Pancreas (tissue), 10 donors: ENCODE measurements around the gene EZR. TPM values are rescaled to one million over a fixed set of nuclear protein-coding genes. Genes with fewer than 3 reads are reported as not detected.
A peak's percentile ranks its signal among the peaks of the same experiment; 100 is the strongest.

Experiments
- ATAC-seq, 4 donors: fragments of 200-7000 bp; cut with Tn5 transposase; one replicate each; pipeline versions ENCODE4 v1.8.0 to v1.9.1; 2020; ENCODE audit warnings: mild to moderate bottlenecking in 4 of 4, moderate library complexity in 4 of 4
- DNase-seq, 6 donors: peaks; one replicate each; pipeline ENCODE4 v3.0.0-alpha.2; 2020
- FAIRE-seq: peaks from 2 replicates; lab custom pipeline; 2012; peaks lifted over from hg19 to GRCh38; lab: Jason Lieb, UNC
- H3K27ac ChIP-seq, 4 donors: fragments of 200-600 bp; sonication (generic); 1 replicate in 3 of 4; 2 replicates in 1 of 4; pipeline versions ENCODE4 v1.5.0 to v1.8.0; 2020
- H3K27me3 ChIP-seq, 4 donors: fragments of 200-600 bp; one replicate each; pipeline ENCODE4 v1.8.0; 2021
- H3K36me3 ChIP-seq, 3 donors: fragments of 200-600 bp; sonication (generic) in 1 of 3; one replicate each; pipeline versions ENCODE4 v1.5.0 to v1.8.0; 2020 to 2021
- H3K4me1 ChIP-seq, 3 donors: fragments of 200-600 bp; one replicate each; pipeline ENCODE4 v1.8.0; 2021
- H3K4me3 ChIP-seq, 4 donors: fragments of 200-600 bp; sonication (generic) in 2 of 4; one replicate each; pipeline versions ENCODE4 v1.5.0 to v1.8.0; 2020 to 2021
- H3K9me3 ChIP-seq, 4 donors: fragments of 200-600 bp; one replicate each; pipeline ENCODE4 v1.8.0; 2021
- WGBS, 2 donors: extraction: QIAGEN DNeasy Blood & Tissue Kit; methylation state at CpG; one replicate each; pipeline ENCODE4 v1.1.7; 2013; 5-methylcytosine and 5-hydroxymethylcytosine counted together
- intact Hi-C, 3 donors: fragments of 100-400 bp; cut with DNase I; formaldehyde crosslinking; loops; one replicate each; pipeline versions ENCODE4 v1.11.1 to v1.14.2; 2022
- polyA plus RNA-seq, 2 donors: library from polyadenylated mRNA; stranded (reverse); fragments of 200-250 nt; gene quantifications; one replicate each; pipeline ENCODE4 v1.2.3, GENCODE V29; 2013
- total RNA-seq, 6 donors: library from RNA; stranded (reverse); fragmentation: NEBNext Ultra II Directional in 4 of 6; extraction: Animal tissue kit (Norgen Biotek cat#: 25700) in 4 of 6; gene quantifications; one replicate each; pipeline versions ENCODE4 v1.2.1 to v1.2.4, GENCODE V29; 2021 to 2023
- TF ChIP-seq, protein P1 (sequence below), 4 donors: fragments of 200-600 bp; sonication (generic) in 3 of 4; IDR thresholded peaks; one replicate each; pipeline versions ENCODE4 v1.5.0 to v1.8.0; 2021; ENCODE audit warnings: antibody characterized with exemption in 4 of 4
- donor health status: healthy with polysubstance abuse.
- donor health status: DM: no; HTN: no; CAD: no; lungs with moderate emphysema.
- donor health status: DM: no; HTN: no; CAD: no.
- donor health status: control.
- donor health status: control.
- donor health status: Bipolar disorder and iron deficiency.
- donor health status: DM: yes; HTN: yes; CAD: no.
- donor health status: DM: no; HTN: no; CAD: no.
- donor health status: DM: no; HTN: no; CAD: no.
- donor health status: DM: yes; HTN: yes; CAD: no.

Gene EZR
- total and polyA plus RNA-seq, 8 donors: 68.1 to 109 (median 89.7) TPM

DNA sequence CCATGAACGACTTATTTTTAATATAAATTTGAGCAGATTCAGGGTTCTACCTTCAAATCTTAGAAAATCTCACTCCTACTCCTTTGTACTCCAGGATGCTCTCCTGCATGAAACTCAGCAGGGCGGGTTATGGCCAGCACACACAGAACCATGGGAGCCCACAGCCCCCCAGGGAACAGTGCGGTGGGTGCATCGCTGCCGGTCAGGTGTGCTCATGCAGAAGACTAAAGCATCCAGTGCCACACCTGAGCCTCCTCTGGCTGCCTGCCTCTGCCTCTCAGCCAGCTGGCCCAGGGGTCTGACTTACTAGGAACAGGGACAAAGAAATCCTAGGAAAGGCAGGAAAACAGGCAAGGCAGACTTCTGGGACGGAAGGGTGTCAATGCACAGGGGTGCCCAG lies 31.8 kb downstream of the EZR start:
- intact Hi-C loops: no loop called here
- FAIRE-seq (no peak), ATAC-seq (no peak), DNase-seq (peak in 1 of 6 donors; percentile 55)
- 75 to 76% methylated on average over 6 of the region's 6 CpGs for WGBS, 2 donors
- H3K4me1 ChIP-seq: peaks cover 8 to 15% (median 10%) of the 10 kb centered on the region in 3 donors
- H3K36me3 ChIP-seq: peaks cover 8 to 64% (median 18%) of the 10 kb centered on the region in 3 donors
- H3K27me3 ChIP-seq: no peaks in the 10 kb centered on the region
- H3K4me3 ChIP-seq: no peak overlapping the region
- H3K27ac ChIP-seq: no peak overlapping the region
- H3K9me3 ChIP-seq: no peaks in the 10 kb centered on the region
- TF ChIP-seq, protein P1, sequence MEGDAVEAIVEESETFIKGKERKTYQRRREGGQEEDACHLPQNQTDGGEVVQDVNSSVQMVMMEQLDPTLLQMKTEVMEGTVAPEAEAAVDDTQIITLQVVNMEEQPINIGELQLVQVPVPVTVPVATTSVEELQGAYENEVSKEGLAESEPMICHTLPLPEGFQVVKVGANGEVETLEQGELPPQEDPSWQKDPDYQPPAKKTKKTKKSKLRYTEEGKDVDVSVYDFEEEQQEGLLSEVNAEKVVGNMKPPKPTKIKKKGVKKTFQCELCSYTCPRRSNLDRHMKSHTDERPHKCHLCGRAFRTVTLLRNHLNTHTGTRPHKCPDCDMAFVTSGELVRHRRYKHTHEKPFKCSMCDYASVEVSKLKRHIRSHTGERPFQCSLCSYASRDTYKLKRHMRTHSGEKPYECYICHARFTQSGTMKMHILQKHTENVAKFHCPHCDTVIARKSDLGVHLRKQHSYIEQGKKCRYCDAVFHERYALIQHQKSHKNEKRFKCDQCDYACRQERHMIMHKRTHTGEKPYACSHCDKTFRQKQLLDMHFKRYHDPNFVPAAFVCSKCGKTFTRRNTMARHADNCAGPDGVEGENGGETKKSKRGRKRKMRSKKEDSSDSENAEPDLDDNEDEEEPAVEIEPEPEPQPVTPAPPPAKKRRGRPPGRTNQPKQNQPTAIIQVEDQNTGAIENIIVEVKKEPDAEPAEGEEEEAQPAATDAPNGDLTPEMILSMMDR (IDR thresholded peaks at IDR 0.05): no peak

DNA sequence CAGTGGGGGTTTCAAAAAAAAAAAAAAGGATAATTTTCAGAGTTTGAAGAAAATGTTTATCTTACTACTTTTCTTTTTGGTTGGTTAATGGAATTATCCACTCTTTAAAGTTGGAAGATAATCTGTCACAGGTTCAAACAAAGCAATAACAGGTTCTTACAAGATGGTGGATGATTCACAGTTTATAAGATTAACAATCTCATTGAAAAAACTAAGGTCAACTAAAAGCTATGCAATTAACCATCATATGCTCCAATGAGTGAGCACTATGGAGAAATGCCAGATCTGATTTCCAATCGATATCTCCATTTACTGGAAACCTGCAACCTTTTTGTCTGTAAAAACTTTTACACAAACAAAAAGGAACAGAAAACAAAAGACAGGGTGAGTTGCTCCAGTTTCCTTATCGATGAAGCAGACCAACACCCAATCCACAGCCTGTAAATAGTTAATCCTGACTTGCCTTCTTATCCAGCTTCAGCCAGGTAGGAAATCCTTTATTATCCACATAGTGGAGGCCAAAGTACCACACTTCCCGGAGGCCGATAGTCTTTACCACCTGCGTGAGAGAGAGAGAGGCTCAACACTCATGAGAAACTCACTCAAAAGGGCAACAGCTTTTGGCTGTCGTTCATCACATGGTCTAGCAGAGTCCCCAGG lies 32.4 kb downstream of the EZR start:
- WGBS, 2 donors: 32 to 36% methylated on average over 6 of the region's 6 CpGs
- peak overlapping the region in 1 of 4 donors; percentile 19 for H3K27ac ChIP-seq
- H3K4me3 ChIP-seq: no peak overlapping the region
- FAIRE-seq (no peak), DNase-seq (no peak), ATAC-seq (peak in 2 of 4 donors; percentile 26 to 34)
- H3K36me3 ChIP-seq: peaks cover 8 to 68% (median 24%) of the 10 kb centered on the region in 3 donors
- no peaks in the 10 kb centered on the region for H3K9me3 ChIP-seq
- intact Hi-C loops: no loop called here
- TF ChIP-seq, protein P1 (IDR thresholded peaks at IDR 0.05): no peak
- peaks cover 10 to 19% (median 16%) of the 10 kb centered on the region in 3 donors for H3K4me1 ChIP-seq
- H3K27me3 ChIP-seq: no peaks in the 10 kb centered on the region

DNA sequence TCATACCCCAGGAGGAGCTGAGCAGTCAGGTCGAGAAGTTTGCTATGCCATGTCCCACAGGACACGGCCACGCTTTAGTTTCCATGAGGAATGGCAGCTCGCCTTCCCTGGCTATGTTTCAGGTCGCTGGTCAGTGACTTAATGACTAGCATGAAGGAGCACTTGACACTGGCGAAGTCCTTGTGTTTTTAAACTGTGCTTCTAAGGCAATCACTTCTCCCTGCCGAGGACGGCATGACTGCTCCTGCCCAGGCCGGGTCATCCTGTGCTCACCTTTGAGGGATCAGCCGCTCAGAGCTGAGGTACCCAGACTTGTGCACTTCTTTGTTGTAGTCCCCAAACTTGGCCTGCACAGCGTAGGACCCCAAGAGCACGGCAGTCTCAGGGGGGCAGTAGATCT lies 34.1 kb downstream of the EZR start:
- H3K36me3 ChIP-seq: peaks cover 8 to 68% (median 24%) of the 10 kb centered on the region in 3 donors
- FAIRE-seq: no peak
- intact Hi-C loops: no loop called here
- H3K9me3 ChIP-seq: no peaks in the 10 kb centered on the region
- H3K4me1 ChIP-seq: peaks cover 21 to 37% (median 22%) of the 10 kb centered on the region in 3 donors
- TF ChIP-seq, protein P1 (IDR thresholded peaks at IDR 0.05): no peak
- H3K4me3 ChIP-seq: no peak overlapping the region
- DNase-seq: peak in 1 of 6 donors; percentile 35
- 94% methylated on average over 12 of the region's 12 CpGs for WGBS, 2 donors
- ATAC-seq: no peak
- no peaks in the 10 kb centered on the region for H3K27me3 ChIP-seq
- H3K27ac ChIP-seq: no peak overlapping the region

DNA sequence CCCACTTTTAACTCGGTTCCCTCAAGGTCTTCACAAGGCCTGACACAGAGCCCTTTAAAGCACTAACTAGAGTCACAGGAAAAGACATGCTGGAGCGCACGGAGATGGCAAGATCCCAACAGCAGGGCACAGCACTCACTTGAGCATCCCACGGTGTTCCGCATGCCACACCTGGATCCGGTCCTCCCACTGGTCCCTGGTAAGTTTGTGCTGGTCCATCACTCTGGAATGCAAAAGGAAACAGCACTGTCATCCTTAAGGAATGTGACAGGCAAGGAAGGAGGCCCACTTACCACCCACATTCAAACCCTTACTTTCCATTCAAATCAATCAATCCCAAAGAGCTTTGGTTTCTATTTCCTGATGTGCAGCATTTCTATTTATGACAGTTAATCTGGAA lies 34.7 kb downstream of the EZR start:
- TF ChIP-seq, protein P1 (IDR thresholded peaks at IDR 0.05): no peak
- H3K27ac ChIP-seq: no peak overlapping the region
- no peaks in the 10 kb centered on the region for H3K27me3 ChIP-seq
- ATAC-seq: no peak
- intact Hi-C loops: no loop called here
- peaks cover 8 to 68% (median 24%) of the 10 kb centered on the region in 3 donors for H3K36me3 ChIP-seq
- 76 to 79% methylated on average over 6 of the region's 6 CpGs for WGBS, 2 donors
- H3K4me3 ChIP-seq: no peak overlapping the region
- no peak for DNase-seq
- peaks cover 23 to 41% (median 28%) of the 10 kb centered on the region in 3 donors for H3K4me1 ChIP-seq
- no peak for FAIRE-seq
- no peaks in the 10 kb centered on the region for H3K9me3 ChIP-seq

DNA sequence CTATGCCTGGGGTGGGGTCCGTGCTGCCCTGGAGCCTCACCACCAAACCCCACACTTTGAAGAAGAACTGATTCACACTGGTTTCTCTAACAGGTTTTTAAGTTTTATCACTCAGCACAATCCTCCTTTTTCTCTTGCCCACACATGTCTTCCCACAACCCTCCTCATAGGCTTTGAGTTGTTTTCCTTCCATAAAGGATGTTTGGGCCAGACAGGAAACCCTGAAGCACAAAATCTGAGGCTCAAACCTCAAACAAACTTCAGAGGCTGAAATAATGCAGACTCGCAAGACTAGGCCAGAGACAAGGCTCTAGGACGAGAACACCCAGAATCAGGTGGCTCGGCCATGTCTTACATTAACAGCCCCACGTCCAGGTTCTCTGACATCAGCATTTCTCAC lies 35.3 kb downstream of the EZR start:
- TF ChIP-seq, protein P1 (IDR thresholded peaks at IDR 0.05): no peak
- H3K27ac ChIP-seq: no peak overlapping the region
- no peaks in the 10 kb centered on the region for H3K9me3 ChIP-seq
- FAIRE-seq: no peak
- no peak for DNase-seq
- H3K4me3 ChIP-seq: no peak overlapping the region
- WGBS, 2 donors: 94 to 96% methylated on average over 5 of the region's 5 CpGs
- ATAC-seq: no peak
- H3K27me3 ChIP-seq: no peaks in the 10 kb centered on the region
- peaks cover 23 to 47% (median 31%) of the 10 kb centered on the region in 3 donors for H3K4me1 ChIP-seq
- intact Hi-C loops: no loop called here
- H3K36me3 ChIP-seq: peaks cover 8 to 65% (median 24%) of the 10 kb centered on the region in 3 donors
